ENCODE results near the gene NRF1.

Gene NRF1

GRCh38 chr7:129713544-129713943, 102.0 kb downstream of the NRF1 start:
- no peak for DNase-seq (ENCODE audit: extremely low read depth, insufficient read length)
- H3K36me3 ChIP-seq (ENCODE audit: control insufficient read depth, insufficient read depth, low read length): peaks cover 11% of the 10 kb centered on the region
- H3K27me3 ChIP-seq (replicated peaks; ENCODE audit: control insufficient read depth, insufficient read depth, low read length): no peaks in the 10 kb centered on the region
- no peak for TF ChIP-seq CTCF (IDR thresholded peaks at IDR 0.05; ENCODE audit: insufficient read depth, low read length, poor library complexity, severe bottlenecking)
- no peak overlapping the region for H3K4me3 ChIP-seq (replicated peaks; ENCODE audit: low read depth, low read length)

GRCh38 chr7:129714514-129715063, 103.1 kb downstream of the NRF1 start:
- Histone ChIP-seq H3K27me3 (replicated peaks; ENCODE audit: control insufficient read depth, insufficient read depth, low read length) (no peaks in the 10 kb centered on the region), H3K36me3 (ENCODE audit: control insufficient read depth, insufficient read depth, low read length) (peaks cover 11% of the 10 kb centered on the region), H3K4me3 (replicated peaks; ENCODE audit: low read depth, low read length) (no peak overlapping the region)
- no peak for TF ChIP-seq CTCF (IDR thresholded peaks at IDR 0.05; ENCODE audit: insufficient read depth, low read length, poor library complexity, severe bottlenecking)
- no peak for DNase-seq (ENCODE audit: extremely low read depth, insufficient read length)

GRCh38 chr7:129719980-129720732, 108.6 kb downstream of the NRF1 start:
- no peak for TF ChIP-seq CTCF (IDR thresholded peaks at IDR 0.05; ENCODE audit: insufficient read depth, low read length, poor library complexity, severe bottlenecking)
- H3K4me3 ChIP-seq (replicated peaks; ENCODE audit: low read depth, low read length): no peak overlapping the region
- no peak for DNase-seq (ENCODE audit: extremely low read depth, insufficient read length)
- peaks cover 5% of the 10 kb centered on the region for H3K36me3 ChIP-seq (ENCODE audit: control insufficient read depth, insufficient read depth, low read length)
- H3K27me3 ChIP-seq (replicated peaks; ENCODE audit: control insufficient read depth, insufficient read depth, low read length): no peaks in the 10 kb centered on the region

GRCh38 chr7:129721068-129721467, 109.5 kb downstream of the NRF1 start:
- peaks cover 5% of the 10 kb centered on the region for H3K36me3 ChIP-seq (ENCODE audit: control insufficient read depth, insufficient read depth, low read length)
- no peak overlapping the region for H3K4me3 ChIP-seq (replicated peaks; ENCODE audit: low read depth, low read length)
- no peak for TF ChIP-seq CTCF (IDR thresholded peaks at IDR 0.05; ENCODE audit: insufficient read depth, low read length, poor library complexity, severe bottlenecking)
- no peak for DNase-seq (ENCODE audit: extremely low read depth, insufficient read length)
- H3K27me3 ChIP-seq (replicated peaks; ENCODE audit: control insufficient read depth, insufficient read depth, low read length): no peaks in the 10 kb centered on the region

GRCh38 chr7:129723679-129724078, 112.2 kb downstream of the NRF1 start:
- no peak for DNase-seq (ENCODE audit: extremely low read depth, insufficient read length)
- no peaks in the 10 kb centered on the region for H3K27me3 ChIP-seq (replicated peaks; ENCODE audit: control insufficient read depth, insufficient read depth, low read length)
- TF ChIP-seq CTCF (IDR thresholded peaks at IDR 0.05; ENCODE audit: insufficient read depth, low read length, poor library complexity, severe bottlenecking): no peak
- no peaks in the 10 kb centered on the region; the same call in 1 of the 2 replicates for H3K36me3 ChIP-seq (ENCODE audit: control insufficient read depth, insufficient read depth, low read length)
- H3K4me3 ChIP-seq (replicated peaks; ENCODE audit: low read depth, low read length): no peak overlapping the region
